ENCODE measurements around the gene KIAA1328. TPM values are rescaled to one million over a fixed set of nuclear protein-coding genes. Genes with fewer than 3 reads are reported as not detected.

Gene KIAA1328
- total and polyA plus RNA-seq, 7 donors: 1.3 to 4.4 (median 3.5) TPM

GRCh38 chr18:37254236-37254754 is 425.4 kb downstream of the KIAA1328 start:
- Histone ChIP-seq H3K4me1 (no peaks in the 10 kb centered on the region), H3K36me3 (ENCODE audit: insufficient read depth in 1 of 2, low read depth in 1 of 2) (no peaks in the 10 kb centered on the region), H3K27me3 (ENCODE audit: insufficient read depth in 3 of 3, low read length in 2 of 3) (peaks cover 0 to 45% (median 7%) of the 10 kb centered on the region in 3 donors), H3K27ac (no peak overlapping the region), H3K4me3 (peak overlapping the region; percentile 62), H3K9me3 (no peaks in the 10 kb centered on the region)
- TF ChIP-seq, protein P1, sequence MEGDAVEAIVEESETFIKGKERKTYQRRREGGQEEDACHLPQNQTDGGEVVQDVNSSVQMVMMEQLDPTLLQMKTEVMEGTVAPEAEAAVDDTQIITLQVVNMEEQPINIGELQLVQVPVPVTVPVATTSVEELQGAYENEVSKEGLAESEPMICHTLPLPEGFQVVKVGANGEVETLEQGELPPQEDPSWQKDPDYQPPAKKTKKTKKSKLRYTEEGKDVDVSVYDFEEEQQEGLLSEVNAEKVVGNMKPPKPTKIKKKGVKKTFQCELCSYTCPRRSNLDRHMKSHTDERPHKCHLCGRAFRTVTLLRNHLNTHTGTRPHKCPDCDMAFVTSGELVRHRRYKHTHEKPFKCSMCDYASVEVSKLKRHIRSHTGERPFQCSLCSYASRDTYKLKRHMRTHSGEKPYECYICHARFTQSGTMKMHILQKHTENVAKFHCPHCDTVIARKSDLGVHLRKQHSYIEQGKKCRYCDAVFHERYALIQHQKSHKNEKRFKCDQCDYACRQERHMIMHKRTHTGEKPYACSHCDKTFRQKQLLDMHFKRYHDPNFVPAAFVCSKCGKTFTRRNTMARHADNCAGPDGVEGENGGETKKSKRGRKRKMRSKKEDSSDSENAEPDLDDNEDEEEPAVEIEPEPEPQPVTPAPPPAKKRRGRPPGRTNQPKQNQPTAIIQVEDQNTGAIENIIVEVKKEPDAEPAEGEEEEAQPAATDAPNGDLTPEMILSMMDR (IDR thresholded peaks at IDR 0.05): no peak
- ATAC-seq (peak in 2 of 4 donors; percentile 10), DNase-seq (no peak)
- 4 to 8% (median 5%) methylated on average over 21 to 49 of the region's 49 CpGs for WGBS, 3 donors
- intact Hi-C loops (cut with DNase I): no loop called here

GRCh38 chr18:37254973-37255372 is 426.0 kb downstream of the KIAA1328 start:
- TF ChIP-seq, protein P1 (IDR thresholded peaks at IDR 0.05): no peak
- ATAC-seq: no peak
- H3K9me3 ChIP-seq: no peaks in the 10 kb centered on the region
- intact Hi-C loops (cut with DNase I): no loop called here
- H3K27ac ChIP-seq: no peak overlapping the region
- no peaks in the 10 kb centered on the region for H3K36me3 ChIP-seq (ENCODE audit: insufficient read depth in 1 of 2, low read depth in 1 of 2)
- H3K4me3 ChIP-seq: no peak overlapping the region
- no peak for DNase-seq
- 72 to 77% (median 73%) methylated on average over 12 of the region's 12 CpGs for WGBS, 3 donors
- H3K4me1 ChIP-seq: no peaks in the 10 kb centered on the region
- H3K27me3 ChIP-seq (ENCODE audit: insufficient read depth in 3 of 3, low read length in 2 of 3): peaks cover 0 to 46% (median 7%) of the 10 kb centered on the region in 3 donors

DNA sequence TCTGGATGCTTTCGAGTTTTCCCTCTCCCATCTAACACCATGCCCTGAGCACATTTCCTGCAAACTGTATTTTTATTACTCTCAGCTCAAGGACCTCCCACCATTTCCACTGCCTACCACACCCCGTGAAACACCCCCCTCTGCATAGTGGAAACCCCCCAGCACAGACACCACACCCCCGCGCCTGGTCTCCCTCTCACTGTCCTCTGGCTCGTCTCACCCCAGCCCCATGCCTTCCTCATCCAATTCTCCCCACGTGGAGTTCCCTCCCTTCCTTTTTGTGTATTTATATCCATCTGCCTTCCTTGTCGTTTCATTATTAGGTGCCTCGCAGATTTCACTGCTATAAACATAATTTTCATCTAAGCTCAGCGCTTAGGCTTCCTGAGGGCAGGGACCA is 429.2 kb downstream of the KIAA1328 start:
- intact Hi-C loops (cut with DNase I): no loop called here
- H3K36me3 ChIP-seq (ENCODE audit: insufficient read depth in 1 of 2, low read depth in 1 of 2): no peaks in the 10 kb centered on the region
- WGBS, 3 donors: 36 to 47% (median 41%) methylated on average over 9 of the region's 9 CpGs
- no peaks in the 10 kb centered on the region for H3K4me1 ChIP-seq
- no peaks in the 10 kb centered on the region for H3K9me3 ChIP-seq
- TF ChIP-seq, protein P1 (IDR thresholded peaks at IDR 0.05): no peak
- H3K27ac ChIP-seq: no peak overlapping the region
- no peak for ATAC-seq
- no peak overlapping the region for H3K4me3 ChIP-seq
- no peak for DNase-seq
- peaks cover 0 to 46% (median 10%) of the 10 kb centered on the region in 3 donors for H3K27me3 ChIP-seq (ENCODE audit: insufficient read depth in 3 of 3, low read length in 2 of 3)

DNA sequence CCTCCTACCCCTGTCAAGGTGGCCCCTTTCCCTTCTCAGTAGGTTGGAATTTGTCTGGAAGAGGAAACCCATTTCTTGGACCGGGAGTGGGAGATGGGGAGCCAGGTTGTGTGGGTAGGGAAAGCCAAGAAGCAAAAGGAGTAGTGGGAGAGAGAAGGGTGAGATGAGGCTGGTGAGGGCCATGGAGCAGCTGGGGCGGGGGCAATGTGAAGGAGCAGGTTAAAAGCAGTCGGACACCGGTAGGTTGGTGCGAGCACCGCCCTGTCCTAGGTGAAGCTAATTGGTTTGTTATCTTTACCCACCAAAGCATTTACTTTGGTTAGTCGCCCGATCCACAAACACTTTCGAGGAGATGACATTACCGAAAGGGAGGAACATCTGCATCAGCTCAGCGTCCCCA is 429.9 kb downstream of the KIAA1328 start:
- DNase-seq: no peak
- WGBS, 3 donors: 43 to 50% (median 48%) methylated on average over 11 of the region's 11 CpGs
- Histone ChIP-seq H3K4me3 (no peak overlapping the region), H3K27ac (no peak overlapping the region), H3K36me3 (ENCODE audit: insufficient read depth in 1 of 2, low read depth in 1 of 2) (no peaks in the 10 kb centered on the region), H3K9me3 (no peaks in the 10 kb centered on the region), H3K27me3 (ENCODE audit: insufficient read depth in 3 of 3, low read length in 2 of 3) (peaks cover 0 to 41% (median 10%) of the 10 kb centered on the region in 3 donors), H3K4me1 (no peaks in the 10 kb centered on the region)
- no peak for ATAC-seq
- intact Hi-C loops (cut with DNase I): no loop called here
- TF ChIP-seq, protein P1 (IDR thresholded peaks at IDR 0.05): no peak

DNA sequence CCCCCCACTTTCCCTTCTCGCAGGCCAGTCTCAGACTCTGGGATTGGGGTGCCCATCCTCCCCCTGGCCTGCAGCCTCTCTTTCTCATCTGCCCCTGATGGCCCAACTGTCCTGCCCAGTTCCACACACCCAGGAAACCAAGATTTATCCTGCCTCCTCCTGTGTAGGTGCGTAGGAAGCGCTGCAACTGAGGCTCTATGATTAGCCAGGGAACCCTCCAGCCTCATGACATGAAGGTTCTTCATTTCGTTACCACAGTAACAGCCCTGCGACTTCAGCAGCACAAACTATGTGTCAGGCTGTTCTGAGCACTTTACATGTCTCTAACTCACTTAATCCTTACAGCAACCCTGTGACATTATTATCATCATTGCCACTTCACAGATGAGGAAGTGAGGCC is 430.8 kb downstream of the KIAA1328 start:
- no peak overlapping the region for H3K4me3 ChIP-seq
- no peaks in the 10 kb centered on the region for H3K9me3 ChIP-seq
- no peak for DNase-seq
- H3K27me3 ChIP-seq (ENCODE audit: insufficient read depth in 3 of 3, low read length in 2 of 3): peaks cover 0 to 35% (median 10%) of the 10 kb centered on the region in 3 donors
- intact Hi-C loops (cut with DNase I): no loop called here
- H3K27ac ChIP-seq: no peak overlapping the region
- ATAC-seq: no peak
- no peaks in the 10 kb centered on the region for H3K4me1 ChIP-seq
- H3K36me3 ChIP-seq (ENCODE audit: insufficient read depth in 1 of 2, low read depth in 1 of 2): no peaks in the 10 kb centered on the region
- TF ChIP-seq, protein P1 (IDR thresholded peaks at IDR 0.05): no peak
- WGBS, 3 donors: 67 to 77% (median 73%) methylated on average over 5 of the region's 5 CpGs

Measured in psoas muscle (tissue), 8 donors.